Prostate gland (tissue), 2 donors: Measurements from ENCODE around the gene ACACA.

Experiments used
- CTCF ChIP-seq, 4 experiments: fragments of 200-600 bp in 2 of 4; fragments of 450-650 bp in 2 of 4; sonication (generic) in 2 of 4; IDR thresholded peaks; 1 replicate in 3 of 4; 2 replicates in 1 of 4; pipeline ENCODE4 v1.5.1; 2016 to 2019; ENCODE audit warnings: antibody characterized with exemption in 4 of 4, mild to moderate bottlenecking in 2 of 4, moderate library complexity in 2 of 4
- POLR2A ChIP-seq: fragments of 450-650 bp; IDR thresholded peaks from one replicate; pipeline ENCODE4 v1.6.1; 2016; ENCODE audit warnings: antibody characterized with exemption, mild to moderate bottlenecking
- POLR2AphosphoS5 ChIP-seq: sonication (generic); formaldehyde crosslinking; IDR thresholded peaks from one replicate; pipeline ENCODE4 v1.6.1; 2017; ENCODE audit warnings: antibody characterized with exemption

GRCh38 chr17:37066322-37067255 is 340.0 kb downstream of the ACACA start:
- TF ChIP-seq POLR2A (no peak), CTCF (IDR thresholded peaks at IDR 0.05) (no peak), POLR2AphosphoS5 (no peak)
